HG02870 (cell line): ENCODE measurements around the gene MYO7B.

Experiments
- ATAC-seq: cut with Tn5 transposase; IDR thresholded peaks from one replicate; pipeline ENCODE4 v1.9.1; 2021; ENCODE audit warnings: mild to moderate bottlenecking, moderate library complexity; ENCODE audit not compliant: unreplicated experiment

MYO7B gene

GRCh38 chr2:127674241-127675209, 139.0 kb downstream of the MYO7B start:
- ATAC-seq: no peak

- no peak for ATAC-seq
Measured at GRCh38 chr2:127675331-127676261, 140.1 kb downstream of the MYO7B start, which contains the start of gene LIMS2. Gene LIMS2, minus strand, starts transcription at chr2:127675530. Its CDS starts 506 bp downstream, at chr2:127675024.

- ATAC-seq: no peak
Measured at GRCh38 chr2:127676906-127677305, 141.4 kb downstream of the MYO7B start.

DNA sequence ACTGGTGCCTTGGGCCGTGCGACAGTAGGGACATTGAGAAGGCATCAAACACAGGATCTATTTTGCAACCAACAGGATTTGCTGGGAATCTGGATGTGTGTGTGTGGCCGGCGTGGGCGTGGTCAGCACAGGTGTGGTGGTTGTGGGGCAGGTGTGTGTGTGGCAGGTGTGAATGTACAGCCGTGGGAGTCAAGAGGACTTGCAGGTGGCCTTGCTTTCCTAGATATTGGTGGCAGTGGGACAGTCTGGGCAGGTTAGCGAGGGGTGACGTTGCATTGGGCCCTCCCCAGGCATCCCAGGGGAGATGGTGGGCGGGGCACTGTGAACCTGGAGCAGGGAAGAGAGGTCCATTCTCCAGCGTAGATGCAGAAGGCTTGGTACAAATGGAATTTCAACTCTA, 143.0 kb downstream of the MYO7B start:
- ATAC-seq: no peak

DNA sequence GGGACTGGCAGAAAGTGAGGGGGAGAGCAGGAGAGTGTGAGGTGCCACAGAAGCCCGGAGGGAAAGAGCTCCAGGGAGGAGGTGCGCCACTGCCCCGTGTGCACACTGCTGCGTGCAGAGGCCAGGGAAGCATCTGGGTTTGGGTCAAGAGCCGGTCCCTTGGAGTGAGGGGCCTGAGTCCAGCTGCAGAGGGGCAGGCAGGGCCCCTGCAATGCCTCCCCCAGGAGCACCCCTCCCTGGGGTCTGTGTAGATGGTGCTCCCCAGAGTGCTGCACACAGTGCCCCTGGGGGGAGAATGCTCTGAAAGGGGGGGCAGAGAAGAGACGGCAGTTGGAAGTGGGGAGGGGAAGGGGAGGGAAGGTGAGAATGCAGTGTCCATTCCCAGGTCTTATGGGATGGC, 143.5 kb downstream of the MYO7B start:
- no peak for ATAC-seq

DNA sequence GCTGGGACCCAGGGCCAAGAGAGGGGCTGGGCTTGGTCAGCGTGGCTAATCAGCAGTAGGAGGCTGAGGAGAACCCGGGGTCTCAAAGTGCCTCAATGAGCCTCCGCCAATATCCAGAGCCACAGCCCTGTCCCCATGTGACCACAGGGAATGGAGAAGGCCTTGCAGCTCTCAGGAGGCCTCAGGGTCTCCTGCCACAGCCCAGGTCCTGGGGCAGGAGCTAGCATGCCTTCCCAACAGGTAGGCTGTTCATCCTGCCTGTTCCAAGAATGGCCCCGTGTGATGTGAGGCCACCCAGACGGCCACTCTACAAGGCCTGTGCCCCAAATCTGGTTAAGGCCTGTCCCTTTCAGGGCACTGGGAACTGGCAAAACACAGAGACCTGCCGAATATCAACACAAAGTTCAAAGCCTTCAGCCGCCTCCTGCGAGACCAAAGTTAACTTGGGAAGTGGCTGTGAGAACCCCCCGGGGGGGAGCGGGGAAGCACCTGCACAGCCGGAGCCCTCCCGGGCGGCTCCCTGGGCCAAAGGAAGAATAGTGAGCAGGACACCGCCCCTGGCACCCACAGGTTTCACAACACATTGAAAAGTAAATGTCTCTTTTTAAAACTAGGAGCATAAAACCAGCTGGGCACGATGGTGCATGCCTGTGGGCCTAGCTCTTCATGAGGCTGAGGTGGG, 144.3 kb downstream of the MYO7B start:
- ATAC-seq: no peak

DNA sequence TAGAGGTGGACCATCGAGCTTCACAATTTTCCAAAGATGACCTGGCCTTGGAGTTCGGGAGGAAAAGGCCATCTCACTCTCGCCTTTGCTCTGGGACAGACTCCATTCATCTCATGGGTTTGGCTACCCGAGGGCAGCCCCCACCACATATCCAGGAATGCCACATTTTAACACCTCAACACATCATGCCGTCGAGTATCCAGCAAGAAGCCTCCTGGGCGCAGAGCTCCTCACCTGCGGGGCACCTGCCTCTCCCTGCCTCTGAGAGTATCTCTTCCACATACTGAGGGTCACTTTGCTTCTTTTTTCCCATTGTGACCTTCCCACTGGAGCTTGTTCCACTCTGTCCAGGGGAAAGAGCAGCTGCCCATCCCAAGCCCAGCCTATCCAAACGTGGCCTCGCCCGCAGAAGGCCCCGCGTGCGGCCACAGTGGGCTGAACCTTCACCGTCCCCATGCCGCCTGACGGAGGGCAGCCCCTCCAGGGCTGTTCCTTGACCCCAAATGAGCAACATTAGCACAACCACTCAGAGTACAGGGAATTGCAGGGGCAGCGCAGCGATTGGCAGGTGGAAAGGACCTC, 145.3 kb downstream of the MYO7B start:
- ATAC-seq: no peak

GRCh38 chr2:127681288-127681804, 145.9 kb downstream of the MYO7B start:
- no peak for ATAC-seq

DNA sequence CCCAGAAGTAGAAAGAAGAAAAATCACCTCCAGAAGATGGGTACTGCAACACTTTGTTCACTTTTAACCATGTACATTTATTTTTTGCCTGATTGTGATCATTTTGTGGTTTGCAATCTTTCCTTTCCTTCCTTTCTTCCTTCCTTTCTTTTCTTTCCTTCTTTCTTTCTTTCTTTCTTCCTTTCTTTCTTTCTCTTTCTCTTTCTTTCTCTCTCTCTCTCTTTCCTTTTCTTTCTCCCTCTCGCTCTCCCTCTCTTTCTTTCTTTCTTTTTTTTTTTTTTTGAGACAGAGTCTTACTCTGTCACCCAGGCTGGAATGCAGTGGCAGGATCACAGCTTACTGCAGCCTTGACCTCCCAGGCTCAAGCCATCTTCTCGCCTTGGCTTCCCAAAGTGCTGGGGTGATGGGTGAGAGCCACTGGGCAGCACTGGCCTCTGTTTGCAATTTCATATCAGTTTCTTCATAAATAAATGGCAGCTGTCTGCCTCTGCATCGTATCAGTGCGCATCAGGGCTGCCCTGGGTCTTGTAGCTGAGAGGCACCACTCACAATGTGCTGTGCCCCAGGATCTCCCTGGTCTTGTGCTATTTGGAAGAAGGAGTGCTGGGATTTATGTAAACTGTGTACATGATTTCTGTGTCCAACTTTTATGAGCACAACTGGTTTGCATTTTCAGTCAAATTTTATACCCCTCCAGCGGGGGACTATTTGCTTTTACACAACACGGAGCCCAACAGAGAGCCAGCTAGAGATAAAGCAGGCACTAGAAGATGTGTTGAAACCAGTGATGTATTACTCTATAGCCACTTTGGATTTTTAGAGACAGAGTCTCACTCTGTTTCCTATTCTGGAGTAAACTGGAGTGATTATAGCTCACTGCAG, 146.7 kb downstream of the MYO7B start:
- ATAC-seq: no peak

- ATAC-seq: no peak
Measured at GRCh38 chr2:127683056-127683455, 147.6 kb downstream of the MYO7B start.

DNA sequence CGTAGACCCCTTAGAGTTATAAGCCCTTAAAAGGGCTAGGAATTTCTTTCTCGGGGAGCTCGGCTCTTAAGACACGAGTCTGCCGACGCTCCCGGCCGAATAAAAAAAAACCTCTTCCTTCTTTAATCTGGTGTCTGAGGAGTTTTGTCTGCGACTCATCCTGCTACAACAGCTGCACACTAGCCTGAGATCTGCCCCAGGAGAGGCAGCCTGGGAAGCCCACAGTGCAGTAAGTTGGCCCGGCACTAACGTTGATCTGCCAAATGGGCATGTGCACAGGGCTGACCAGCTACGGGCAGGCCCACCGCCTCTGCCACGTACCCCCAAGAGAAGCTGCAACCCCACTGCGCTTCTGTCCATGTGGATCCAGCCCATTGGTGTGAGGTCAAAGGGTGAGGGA, 148.3 kb downstream of the MYO7B start:
- no peak for ATAC-seq

- ATAC-seq: no peak
Measured at GRCh38 chr2:127685410-127686080, 150.1 kb downstream of the MYO7B start.
